HG03575 (cell line): Measurements from ENCODE around the gene EIF4G1.
"Not testable (repeated sequence)": the region's sequence is repeated elsewhere in the genome, so short reads cannot be mapped to it uniquely, and the experiment has no call there.

Experiments used
- ATAC-seq: cut with Tn5 transposase; IDR thresholded peaks from one replicate; pipeline ENCODE4 v1.9.1; 2021; ENCODE audit not compliant: unreplicated experiment, insufficient number of reproducible peaks, low FRiP score; ENCODE audit errors: extremely low read depth

Gene EIF4G1

GRCh38 chr3:184314363-184314699 is at the start of gene EIF4G1:
TSS of gene EIF4G1 (plus strand) at chr3:184314606. CDS start at chr3:184315797, 1,191 bp downstream.
- no peak for ATAC-seq

GRCh38 chr3:184267249-184267648 is 47.2 kb upstream of the EIF4G1 start:
- not testable (repeated sequence) for ATAC-seq

- ATAC-seq = no peak
Observed at GRCh38 chr3:184272269-184272668, 42.1 kb upstream of the EIF4G1 start.

GRCh38 chr3:184275381-184275701 is 39.1 kb upstream of the EIF4G1 start:
- ATAC-seq = no peak

- no peak for ATAC-seq
Observed at GRCh38 chr3:184275961-184276910, 38.2 kb upstream of the EIF4G1 start, which contains the start of gene ECE2. TSS of gene ECE2 (plus strand) at chr3:184276022. CDS start at chr3:184276154, 132 bp downstream.

- ATAC-seq = no peak
Observed at GRCh38 chr3:184277366-184277765, 37.0 kb upstream of the EIF4G1 start.

- ATAC-seq = no peak
Observed at GRCh38 chr3:184282941-184283340, 31.5 kb upstream of the EIF4G1 start.

- no peak for ATAC-seq
Observed at GRCh38 chr3:184283681-184284080, 30.7 kb upstream of the EIF4G1 start.

GRCh38 chr3:184284696-184285095 is 29.7 kb upstream of the EIF4G1 start:
- no peak for ATAC-seq

- ATAC-seq = no peak
Observed at GRCh38 chr3:184289426-184289938, 24.9 kb upstream of the EIF4G1 start.

GRCh38 chr3:184290331-184290730 is 24.1 kb upstream of the EIF4G1 start:
- ATAC-seq = no peak

GRCh38 chr3:184291044-184291737 is 23.2 kb upstream of the EIF4G1 start:
- no peak for ATAC-seq

- ATAC-seq = no peak
Observed at GRCh38 chr3:184291738-184292445, 22.5 kb upstream of the EIF4G1 start.

GRCh38 chr3:184295771-184296170 is 18.6 kb upstream of the EIF4G1 start:
- ATAC-seq = no peak

GRCh38 chr3:184296616-184297015 is 17.8 kb upstream of the EIF4G1 start:
- ATAC-seq = no peak

- peak; percentile 48 for ATAC-seq
Observed at GRCh38 chr3:184298759-184299487, 15.5 kb upstream of the EIF4G1 start, which contains the start of gene PSMD2. TSS of gene PSMD2 (plus strand) at chr3:184299241. CDS start at chr3:184299267, 26 bp downstream.

- ATAC-seq = no peak
Observed at GRCh38 chr3:184299488-184300377, 14.7 kb upstream of the EIF4G1 start.

- ATAC-seq = no peak
Observed at GRCh38 chr3:184300378-184300720, 14.1 kb upstream of the EIF4G1 start.
